ENCODE data around the gene NOX1.
"Not testable (repeated sequence)": the region's sequence is repeated elsewhere in the genome, so short reads cannot be mapped to it uniquely, and the experiment has no call there.

NOX1 gene

DNA sequence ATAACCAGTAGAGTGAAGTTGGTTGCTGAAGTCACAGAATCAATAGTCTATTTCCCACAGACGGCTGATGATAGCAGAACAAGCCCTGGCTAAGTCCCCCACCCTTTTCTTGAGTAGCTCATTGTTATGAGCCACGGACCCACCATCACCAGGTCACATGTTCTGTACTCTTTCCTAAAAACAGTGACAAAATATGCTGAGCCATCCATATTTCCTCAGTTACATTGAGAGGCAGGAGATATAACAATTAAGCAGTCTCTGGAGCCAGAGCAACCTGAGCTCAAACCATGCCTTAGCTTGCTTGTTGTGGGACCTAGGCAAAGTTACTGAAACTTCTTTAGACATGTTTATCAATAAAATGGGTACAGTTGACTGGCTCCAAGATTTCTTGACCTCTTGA lies 56.8 kb downstream of the NOX1 start:
- DNase-seq = no peak

- DNase-seq = no peak
Observed at GRCh38 chrX:100812216-100813158, 61.7 kb downstream of the NOX1 start.

GRCh38 chrX:100808265-100808664 lies 65.9 kb downstream of the NOX1 start:
- not testable (repeated sequence) for DNase-seq

- DNase-seq = no peak
Observed at GRCh38 chrX:100804780-100805179, 69.4 kb downstream of the NOX1 start.

DNA sequence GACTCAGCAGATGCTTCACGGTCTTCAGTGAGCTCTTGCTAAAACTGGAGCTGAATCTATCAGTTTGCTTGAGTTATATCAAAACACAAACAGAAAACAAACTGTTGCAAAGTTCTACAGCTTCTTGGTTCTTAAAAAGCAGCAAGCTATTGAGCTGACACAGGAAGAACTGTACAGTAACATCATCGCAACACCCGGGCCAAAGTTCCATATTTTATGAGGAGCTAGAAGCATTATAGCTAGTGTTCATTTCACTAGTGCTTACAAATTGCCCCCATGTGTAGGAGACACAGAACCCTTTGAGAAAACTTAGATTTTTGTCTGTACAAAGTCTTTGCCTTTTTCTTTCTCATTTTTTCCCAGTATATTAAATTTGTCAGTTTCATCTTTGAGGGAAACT lies 71.3 kb downstream of the NOX1 start:
- DNase-seq = no peak

GRCh38 chrX:100798484-100799214 lies 75.5 kb downstream of the NOX1 start:
- DNase-seq = no peak

GRCh38 chrX:100797359-100797758 lies 76.8 kb downstream of the NOX1 start:
- DNase-seq = no peak

- not testable (repeated sequence) for DNase-seq
Observed at GRCh38 chrX:100796371-100796770, 77.8 kb downstream of the NOX1 start.

Data from NCI-H1417 (cell line).